ENCODE results near the gene TMEM61.
"Not testable (repeated sequence)": the region's sequence is repeated elsewhere in the genome, so short reads cannot be mapped to it uniquely, and the experiment has no call there.

The TMEM61 gene

DNA sequence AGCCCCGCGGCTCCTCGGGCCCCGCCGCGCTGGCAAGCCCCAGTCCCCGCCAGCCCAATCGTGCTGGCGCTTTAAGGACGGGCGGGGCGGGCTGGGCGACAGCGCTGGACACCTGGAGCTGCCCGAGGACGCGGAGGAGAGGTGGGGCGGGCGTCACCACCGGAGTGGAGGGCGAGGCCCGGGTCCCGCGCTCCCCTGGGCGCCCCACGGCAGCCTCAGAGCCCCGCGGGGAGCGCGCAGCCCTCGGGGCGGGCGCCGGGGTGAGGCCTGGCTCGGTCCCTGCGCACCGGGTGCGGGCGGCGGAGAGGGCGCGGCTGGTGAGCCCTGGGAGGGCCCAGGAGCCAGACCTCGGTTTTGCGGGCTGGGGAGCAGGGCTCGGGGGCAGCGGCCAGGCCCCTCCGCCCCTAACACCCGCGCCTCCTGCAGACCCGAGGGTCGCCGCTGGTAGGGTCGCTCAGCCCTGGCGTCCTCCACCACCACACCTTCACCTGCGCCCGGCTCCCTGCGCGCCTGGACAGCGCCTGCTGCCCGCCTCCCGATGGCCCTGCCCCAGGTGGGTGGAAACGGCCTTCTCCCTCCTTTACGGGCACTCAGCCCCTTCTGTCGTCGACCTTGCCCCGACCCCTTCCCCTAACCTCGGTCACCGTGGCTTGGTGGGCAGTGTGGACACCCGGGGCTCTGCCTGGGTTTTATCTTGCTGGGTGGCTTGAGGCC is at the start of gene TMEM61:
Gene TMEM61, plus strand, starts transcription at position 101 of the 714 bp plus-strand sequence. Its CDS starts 438 bp downstream, at position 539.
- no peak for DNase-seq

DNA sequence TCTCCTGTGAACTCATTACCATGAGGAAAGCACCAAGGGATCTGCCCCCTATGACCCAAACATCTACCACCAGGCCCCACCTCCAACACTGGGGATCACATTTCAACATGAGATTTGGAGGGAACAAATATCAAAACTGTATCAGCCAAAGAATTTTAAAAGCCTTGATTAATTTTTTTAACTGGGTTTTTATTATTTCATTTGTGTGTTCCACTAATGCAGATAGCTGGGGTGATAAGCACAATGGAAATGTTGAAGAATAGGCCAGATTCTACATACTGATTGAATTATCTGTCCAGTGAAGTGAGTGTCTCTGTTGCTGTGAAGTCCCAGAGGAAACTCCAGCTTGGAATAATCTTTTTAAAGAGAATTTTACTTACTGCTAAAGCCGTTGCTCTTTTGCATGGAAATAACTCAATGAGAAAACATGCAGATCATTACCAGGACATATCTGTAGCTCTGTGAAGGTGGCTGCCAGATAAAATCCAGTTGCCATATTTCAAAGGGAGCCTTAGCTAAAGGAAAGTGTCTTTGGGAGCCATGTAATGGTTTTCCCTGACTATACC is 49.1 kb upstream of the TMEM61 start:
- no peak for DNase-seq

DNA sequence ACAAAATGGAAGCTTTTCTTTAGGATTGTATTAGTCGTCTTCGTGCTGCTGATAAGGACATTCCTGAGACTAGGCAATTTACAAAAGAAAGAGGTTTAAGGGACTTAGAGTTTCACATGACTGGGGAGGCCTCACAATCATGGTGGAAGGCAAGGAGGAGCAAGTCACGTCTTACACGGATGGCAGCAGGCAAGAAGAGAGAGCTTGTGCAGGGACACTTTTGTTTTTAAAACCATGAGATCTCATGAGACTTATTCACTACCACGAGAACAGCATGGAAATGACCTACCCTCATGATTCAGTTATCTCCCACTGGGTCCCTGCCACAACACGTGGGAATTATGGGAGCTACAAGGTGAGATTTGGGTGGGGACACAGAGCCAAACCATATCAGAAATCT is 46.3 kb upstream of the TMEM61 start:
- DNase-seq, result not testable (repeated sequence)

DNA sequence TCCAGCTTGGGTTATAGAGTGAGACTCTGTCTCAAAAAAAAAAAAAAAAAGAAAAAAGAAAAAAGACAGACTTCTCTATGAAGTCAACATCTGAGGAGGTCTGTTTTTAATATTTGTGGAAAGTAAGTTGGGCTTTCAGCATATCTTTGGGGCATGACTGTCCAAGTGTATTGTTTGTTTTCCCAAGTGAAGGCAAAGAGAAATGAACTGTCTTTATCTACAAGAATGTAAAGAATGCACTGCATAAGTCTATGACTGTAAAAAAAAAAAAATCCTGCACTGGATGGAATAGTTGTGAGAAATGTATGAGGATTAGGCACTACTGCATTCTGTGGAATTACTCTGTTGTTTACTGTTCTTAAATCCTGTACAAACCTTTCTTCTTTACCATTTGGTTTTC is 45.6 kb upstream of the TMEM61 start:
- DNase-seq, result no peak

DNA sequence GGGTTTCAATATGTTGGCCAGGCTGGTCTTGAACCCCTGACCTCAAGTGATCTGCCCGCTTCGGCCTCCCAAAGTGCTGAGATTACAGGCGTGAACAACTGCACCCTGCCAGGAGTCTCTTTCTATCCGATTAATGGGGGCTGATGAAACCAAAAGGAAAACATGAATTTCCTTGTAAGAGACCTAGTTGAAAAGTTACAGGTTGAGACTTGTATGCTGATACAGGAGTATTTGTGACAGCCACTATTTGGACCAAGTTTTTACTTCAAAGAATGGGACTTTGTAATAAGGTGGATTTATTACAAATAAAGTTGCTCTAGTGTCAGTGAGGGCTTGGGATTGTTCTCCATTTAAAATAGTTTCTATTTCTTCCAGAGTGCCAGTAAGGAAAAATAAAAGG is 43.6 kb upstream of the TMEM61 start:
- DNase-seq, result no peak

DNA sequence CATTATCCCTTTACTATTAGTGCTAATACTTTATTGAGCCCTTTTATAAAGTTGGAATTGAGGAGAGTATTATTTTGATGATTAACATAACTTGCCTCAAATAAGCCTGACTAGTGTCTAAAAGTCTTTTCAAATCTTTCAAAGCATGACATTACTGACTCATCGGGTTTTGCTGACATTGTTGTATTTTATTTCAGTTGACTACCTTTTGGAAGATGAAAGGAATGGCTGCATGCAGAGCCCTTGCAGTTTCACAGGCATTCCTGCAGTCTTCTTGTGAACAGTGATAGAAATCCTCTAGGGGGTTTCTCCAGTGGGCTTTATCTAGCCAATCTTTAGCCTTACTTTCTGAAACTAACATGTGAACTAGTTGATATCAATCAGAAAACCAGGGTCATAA is 43.0 kb upstream of the TMEM61 start:
- DNase-seq, result no peak

DNA sequence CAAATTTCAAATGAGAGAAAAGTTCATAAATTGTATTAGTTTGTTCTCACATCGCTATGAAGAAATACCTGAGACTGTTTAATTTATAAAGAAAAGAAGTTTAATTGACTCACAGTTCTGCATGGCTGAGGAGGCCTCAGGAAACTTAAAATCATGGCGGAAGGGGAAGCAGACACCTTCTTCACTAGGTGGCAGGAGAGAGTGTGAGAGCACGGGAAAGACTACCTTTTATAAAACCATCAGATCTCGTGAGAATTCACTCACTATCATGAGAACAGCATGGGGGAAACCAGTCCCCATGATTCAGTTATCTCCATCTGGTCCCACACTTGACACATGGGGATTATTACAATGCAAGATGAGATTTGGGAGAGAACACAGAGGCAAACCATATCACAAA is 41.5 kb upstream of the TMEM61 start:
- not testable (repeated sequence) for DNase-seq

DNA sequence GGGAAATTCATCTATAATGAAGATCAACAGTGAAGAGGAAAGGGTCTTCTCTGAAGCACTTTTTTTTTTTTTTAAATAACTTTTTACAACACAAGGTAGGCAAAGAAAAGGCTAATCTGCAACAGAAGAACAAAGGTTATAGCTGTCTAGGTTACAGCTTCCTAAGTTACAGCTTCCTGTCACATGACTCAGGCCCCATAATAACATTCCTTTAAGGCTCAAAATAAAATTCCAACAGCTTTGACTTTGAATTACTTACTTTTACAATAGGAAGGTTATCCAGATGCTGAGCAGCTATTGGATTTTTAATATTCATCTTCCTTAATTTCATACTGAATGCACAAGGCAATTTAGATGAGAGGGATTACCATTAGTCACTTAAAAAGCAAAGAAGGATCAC is 40.4 kb upstream of the TMEM61 start:
- no peak for DNase-seq

DNA sequence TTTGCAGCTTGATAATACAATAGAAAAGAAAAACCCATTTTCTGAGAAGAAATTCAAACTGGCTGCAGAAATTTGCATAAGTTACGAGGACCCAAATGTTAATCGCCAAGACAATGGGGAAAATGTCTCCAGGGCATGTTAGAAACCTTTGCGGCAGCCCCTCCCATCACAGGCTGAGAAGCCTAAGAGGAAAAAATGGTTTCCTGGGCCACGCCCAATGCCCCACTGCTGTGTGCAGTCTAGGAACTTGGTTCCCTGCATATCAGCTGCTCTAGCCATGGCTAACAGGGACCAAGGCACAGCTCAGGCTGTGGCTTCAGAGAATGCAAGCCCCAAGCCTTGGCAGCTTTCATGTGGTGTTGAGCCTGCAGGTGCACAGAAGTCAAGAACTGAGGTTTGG is 37.5 kb upstream of the TMEM61 start:
- no peak for DNase-seq

DNA sequence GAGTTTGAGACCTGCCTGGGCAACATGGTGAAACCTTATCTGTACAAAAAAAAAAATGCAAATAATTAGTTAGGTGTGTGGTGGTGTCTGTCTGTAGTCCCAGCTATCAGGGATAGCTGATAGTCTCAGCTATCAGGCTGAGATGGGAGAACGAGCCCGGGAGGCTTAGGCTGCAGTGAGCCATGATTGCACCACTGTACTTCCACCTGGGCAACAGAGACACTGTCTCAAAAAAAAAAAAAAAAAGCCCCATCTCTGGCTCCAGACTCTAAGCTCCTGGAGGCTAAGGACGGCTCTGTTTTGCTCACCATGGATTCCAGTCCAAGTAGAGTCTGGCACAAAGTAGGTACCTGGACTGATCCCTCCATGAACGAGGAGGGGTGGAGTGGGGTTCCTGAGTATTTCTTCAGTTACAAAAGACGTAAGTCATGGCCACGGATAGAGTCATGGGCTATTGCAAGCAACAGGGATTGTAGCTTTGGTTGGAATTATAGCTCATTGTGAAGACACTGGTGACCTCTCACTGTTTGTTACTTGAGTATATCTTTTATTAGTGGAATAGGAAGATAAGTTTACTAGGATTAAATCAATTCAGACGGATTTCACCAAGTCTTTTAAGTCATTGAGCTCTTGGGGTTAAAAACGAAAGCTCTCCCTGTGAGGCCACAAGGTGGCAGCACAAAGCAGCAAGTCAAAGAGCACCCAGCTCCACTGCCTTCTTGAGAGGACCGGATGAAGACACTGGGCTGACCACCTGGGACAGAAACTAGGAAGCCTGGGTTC is 35.6 kb upstream of the TMEM61 start:
- peak; percentile 76 for DNase-seq

DNA sequence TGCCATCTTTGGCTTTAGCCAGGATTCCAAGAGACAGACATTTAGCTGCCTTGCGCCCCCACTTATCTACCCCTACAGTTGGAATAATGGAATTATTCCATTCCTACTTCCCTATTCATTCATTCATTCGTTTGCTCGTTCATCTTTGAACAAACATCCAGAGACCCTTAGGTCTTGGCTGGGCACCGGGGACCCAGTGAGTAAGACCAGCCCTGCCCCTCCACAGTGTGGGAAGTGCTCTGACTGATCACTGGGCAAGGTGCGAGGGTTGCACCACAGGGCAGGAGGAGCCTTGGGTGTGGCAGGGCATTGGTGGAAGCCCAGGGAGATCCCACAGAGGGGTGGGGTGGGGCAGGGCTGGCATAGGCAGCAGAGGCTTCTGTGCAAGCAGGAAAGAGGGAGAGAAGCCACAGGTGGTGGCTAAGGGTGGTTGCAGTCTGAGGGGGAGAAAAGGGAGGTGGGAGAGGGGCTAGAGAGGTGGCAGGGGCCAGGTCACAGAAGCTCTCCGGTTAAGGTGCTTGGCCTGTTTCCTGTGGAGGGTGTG is 35.0 kb upstream of the TMEM61 start:
- DNase-seq, result no peak

DNA sequence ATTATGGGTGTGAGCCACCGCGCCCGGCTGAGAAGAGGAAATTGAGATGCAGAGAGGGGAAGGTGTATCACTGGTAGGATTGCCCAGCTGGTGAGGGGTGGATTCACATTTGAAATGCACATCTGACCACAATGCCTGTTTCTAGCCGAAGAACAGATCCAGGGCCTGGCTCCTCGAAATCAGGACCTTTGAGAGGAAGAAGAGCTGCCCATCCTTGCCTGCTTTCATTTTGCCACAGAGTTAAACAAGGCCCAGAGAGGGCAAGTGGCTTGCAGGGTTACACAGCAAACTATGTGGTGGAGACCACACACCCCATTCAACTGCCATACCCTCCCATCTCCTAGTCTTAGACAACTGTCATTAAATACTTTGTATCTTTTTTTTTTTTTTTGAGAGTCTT is 32.9 kb upstream of the TMEM61 start:
- no peak for DNase-seq

DNA sequence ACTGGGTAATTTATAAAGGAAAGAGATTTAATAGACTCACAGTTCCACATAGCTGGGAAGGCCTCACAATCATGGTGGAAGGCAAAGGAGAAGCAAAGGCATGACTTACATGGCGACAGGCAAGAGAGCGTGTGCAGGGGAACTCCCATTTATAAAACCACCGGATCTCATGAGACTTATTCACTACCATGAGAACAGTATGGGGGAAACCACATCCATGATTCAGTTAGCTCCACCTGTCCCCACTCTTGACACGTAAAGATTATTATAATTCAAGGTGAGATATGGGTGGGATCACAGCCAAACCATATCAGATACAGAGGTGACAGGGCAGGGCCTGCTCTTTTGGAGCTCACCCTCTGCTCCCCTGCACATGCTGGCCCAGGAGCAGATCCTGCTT is 31.4 kb upstream of the TMEM61 start:
- no peak for DNase-seq

DNA sequence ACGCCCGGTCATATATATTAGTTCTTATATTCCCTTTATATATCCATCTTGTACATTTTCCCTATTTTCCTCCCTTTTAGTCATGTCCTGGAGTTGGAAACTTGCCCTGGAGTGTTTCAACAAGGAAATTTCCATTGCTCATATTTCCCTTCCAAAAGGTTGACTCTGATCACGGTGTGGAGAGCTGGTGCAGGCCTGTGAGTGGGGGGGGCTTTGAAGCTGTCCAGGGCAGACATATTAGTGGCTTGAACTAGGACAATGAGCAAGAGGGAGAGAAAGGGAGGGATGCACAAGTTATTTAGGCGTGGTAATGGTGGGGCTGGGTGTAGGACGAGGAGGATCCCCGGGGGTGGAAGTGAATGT is 30.4 kb upstream of the TMEM61 start:
- no peak for DNase-seq

DNA sequence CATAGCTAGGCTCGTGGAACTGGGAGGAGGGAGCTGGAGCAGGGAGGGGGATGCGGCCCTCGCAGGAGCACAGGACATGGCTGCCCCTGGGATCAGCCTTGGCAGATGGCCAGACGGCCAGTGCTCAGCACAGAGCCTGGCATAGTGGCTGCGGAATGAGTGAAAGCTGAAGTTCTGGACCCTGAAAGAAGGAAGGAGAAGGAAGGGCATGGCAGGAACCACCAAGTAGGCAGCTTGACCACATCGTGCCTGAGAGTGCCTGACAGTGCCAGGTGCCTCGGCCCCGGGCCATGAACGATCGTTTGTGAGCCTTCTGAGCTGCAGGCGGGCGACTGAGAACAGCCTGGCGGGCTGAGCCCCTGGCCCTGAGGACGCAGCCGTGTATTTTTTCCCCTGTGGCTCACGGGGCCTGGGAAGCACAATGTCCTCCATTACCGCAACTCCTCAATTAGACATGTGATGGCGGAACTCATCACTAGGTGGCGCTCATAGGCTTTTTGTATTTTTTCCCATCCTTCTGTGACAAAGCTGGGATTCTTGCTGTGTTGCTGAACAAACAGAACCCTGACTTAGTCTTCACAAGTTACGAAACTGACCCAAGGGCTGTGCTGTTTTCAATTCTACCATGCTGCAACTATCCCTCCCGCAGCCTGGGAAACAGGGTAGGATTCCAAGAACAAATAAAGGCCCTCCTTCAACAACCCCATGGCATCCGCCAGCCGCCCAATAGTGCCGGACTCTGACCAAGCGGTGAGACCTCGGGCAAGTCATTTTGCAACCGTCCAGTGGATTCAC is 29.9 kb upstream of the TMEM61 start:
- peak; percentile 53 for DNase-seq

DNA sequence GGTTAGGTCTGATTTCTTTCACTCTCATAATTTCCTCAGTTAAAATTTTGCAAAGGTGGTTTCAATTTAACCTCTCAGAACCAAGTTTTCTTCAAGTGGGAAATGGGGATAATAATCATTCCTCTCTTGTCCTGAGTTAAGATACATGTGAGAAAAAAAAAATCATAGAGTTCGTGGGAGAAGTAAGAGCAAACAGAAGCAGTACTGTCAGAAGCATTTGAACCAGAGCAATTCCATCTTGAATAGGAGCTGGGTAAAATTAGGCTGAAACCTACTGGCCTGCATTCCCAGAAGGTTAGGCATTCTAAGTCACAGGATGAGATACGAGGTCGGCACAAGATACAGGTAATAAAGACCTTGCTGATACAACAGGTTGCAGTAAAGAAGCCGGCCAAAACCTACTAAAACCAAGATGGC is 28.6 kb upstream of the TMEM61 start:
- no peak for DNase-seq

DNA sequence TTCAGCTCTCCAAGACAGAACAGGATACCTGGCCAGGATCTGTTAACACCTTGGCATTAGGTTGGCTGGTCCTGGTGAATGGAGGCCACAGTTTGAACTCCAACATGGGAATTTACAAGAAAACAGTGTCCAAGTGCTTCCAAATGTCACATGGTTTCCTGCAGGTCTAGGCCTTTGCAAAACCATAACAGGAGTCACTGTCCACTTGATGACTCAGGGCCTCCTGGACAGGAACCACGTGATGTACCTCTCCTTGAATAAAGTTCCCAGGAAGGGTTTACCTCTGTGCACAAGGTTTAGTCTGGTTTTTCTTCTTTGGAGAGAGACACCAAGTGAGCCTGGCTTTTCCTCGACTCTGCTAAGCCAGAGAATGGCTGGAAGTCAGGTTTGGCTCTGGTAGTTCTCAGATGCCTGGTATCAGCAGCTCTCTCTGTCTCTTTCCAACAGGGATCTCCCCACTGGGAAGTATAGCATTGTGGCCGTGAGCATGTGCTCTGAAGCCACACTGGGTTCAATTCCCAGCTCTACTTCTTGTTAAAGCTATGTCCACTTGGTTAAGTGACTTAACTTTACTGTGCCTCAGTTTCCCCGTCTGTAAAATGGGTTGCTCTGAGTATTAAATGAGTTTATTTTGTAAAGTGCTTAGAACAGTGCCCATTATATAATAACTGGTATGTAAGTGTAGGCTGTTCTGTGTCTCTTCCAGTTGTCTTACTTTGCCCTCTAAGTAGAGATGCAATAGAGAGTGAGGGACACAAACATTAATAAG is 27.3 kb upstream of the TMEM61 start:
- no peak for DNase-seq

DNA sequence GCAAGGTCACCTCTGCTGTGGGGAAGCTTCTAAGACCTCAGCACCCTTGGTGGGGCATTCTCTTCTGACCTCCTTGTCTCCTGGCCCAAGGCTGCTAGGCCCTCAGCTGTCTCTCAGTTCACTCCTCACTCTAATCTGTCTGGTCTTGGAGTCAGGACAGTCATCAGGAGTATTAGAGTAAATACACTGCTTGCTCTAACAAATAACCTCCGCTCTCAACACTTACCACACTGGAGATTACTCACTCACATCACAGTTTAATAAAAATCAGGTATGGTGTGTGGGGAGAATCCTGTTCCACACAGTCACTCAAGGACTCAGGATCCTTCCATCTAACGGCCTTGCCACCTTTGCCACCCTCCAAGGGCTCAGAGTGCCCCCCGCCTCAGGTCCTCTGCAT is 26.6 kb upstream of the TMEM61 start:
- no peak for DNase-seq

DNA sequence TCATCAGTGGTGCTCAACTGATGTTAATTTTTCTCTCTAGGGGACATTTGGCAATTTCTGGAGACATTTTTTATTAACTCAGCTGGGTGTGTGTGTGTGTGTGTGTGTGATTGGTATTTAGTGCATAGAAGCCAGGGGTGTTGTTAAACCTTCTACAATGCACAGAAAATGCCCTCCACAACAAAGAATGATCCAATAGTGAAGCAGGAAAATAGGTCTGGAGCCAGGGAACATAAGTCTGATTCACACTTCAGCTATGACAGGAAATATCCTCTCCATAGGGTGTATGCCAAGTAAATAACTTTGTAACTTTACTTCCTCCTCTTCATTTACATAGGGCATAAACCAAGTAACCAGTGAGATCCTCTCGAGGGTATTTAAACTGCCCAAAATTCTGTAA is 25.1 kb upstream of the TMEM61 start:
- peak; percentile 19 for DNase-seq

DNA sequence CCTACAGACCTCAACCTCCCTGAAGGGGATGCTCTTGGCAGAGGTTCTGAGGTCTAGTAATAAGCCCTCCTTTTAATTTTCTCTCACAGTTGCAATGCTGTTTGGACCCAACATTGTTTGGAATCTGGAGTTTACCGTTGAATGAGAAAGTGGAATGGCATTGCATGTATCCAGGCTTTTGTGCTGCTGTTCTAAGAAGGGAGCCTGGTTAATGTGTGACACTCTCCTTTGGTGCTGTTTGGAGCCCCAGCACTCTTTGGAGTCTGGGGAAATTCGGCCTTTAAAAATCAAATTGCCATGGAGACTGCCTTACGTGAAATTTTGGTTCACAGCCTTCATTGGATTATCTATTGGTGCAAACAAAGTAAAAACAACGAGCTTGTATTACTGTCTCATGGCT is 23.7 kb upstream of the TMEM61 start:
- DNase-seq, result no peak

DNA sequence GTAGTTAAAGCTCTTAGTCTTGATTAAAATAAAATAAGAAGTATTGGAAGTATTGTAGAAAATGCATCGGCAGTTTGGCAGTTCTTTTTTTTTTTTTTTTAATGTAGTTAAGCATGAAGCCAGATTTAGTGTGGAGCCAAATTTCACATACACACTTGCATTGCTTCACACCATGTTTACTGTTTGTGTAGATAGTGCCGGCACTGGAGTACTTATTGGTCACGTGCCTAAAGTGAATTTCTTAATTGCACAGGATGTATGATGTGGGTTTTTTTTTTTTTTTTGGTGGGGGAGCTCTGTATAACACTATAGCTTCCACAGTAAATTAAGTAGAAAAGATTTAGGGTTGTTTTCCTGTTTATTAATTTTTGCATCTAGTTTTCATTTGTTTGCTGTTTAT is 21.2 kb upstream of the TMEM61 start:
- no peak for DNase-seq

DNA sequence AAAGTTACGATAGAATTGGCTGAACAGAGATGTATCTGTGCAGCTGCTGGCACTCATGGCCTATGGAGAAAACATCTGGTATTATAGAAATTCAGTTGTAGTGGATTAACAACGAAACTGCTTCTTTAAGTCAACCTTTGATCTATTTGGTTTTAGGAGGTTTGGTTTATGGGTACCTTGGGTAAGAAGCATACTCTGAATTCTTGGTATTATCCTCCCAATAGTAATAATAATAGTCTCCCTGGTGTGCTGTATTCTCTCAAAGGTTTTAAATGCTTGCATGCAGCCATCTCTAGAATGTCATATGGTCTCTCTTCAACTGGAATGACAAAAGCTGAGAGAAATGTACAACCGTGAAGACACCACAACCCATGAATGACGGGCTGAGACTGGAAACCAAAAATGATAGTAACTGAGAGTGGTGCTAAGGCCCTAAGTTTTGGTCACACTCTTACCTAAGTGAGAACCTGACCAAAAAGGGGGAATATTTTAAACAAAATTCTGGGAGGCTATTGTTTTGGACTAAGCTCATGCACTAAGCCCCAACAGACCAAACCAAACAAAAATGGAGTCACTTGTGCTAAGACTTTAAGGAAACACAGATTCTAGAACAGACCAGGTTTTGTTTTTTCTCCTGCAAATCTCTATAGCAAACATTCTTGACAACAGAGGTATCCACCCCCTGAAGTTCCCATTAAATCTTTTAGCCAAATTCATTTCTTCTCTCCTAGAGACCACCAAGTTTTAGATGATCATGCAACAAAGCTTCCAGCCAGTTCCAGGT is 17.6 kb upstream of the TMEM61 start:
- DNase-seq, result no peak
